Measurements from ENCODE around the gene ARHGEF17.

ARHGEF17 gene

DNA sequence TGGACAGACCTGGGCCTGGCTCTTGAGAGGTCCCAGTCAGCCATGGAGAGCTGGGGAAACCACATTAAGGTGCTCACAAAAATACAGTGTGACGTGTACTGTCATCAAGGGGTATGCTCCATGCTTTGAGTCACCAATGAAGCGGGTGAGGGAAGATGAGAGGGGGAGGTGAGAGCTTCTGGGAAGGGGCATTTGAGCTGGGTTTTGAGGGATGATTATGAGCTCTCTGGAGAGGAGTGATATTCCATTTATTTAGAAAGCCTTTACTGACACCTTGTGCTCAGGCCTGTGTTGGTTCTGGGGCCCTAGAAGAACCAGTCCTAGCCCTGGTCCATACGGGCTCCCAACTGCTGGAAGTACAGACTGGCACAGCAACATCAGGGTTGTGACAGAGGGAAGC, 10.4 kb upstream of the ARHGEF17 start:
- DNase-seq (ENCODE audit: low read depth): no peak
- H3K4me3 ChIP-seq (ENCODE audit: low read depth, low read length): no peak overlapping the region
- TF ChIP-seq, protein P1, sequence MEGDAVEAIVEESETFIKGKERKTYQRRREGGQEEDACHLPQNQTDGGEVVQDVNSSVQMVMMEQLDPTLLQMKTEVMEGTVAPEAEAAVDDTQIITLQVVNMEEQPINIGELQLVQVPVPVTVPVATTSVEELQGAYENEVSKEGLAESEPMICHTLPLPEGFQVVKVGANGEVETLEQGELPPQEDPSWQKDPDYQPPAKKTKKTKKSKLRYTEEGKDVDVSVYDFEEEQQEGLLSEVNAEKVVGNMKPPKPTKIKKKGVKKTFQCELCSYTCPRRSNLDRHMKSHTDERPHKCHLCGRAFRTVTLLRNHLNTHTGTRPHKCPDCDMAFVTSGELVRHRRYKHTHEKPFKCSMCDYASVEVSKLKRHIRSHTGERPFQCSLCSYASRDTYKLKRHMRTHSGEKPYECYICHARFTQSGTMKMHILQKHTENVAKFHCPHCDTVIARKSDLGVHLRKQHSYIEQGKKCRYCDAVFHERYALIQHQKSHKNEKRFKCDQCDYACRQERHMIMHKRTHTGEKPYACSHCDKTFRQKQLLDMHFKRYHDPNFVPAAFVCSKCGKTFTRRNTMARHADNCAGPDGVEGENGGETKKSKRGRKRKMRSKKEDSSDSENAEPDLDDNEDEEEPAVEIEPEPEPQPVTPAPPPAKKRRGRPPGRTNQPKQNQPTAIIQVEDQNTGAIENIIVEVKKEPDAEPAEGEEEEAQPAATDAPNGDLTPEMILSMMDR (IDR thresholded peaks at IDR 0.05; ENCODE audit: low read depth, low read length, missing control alignments): no peak

- no peak for DNase-seq (ENCODE audit: low read depth)
Measured at GRCh38 chr11:73298233-73298632, 9.8 kb upstream of the ARHGEF17 start.

GRCh38 chr11:73299751-73300150, 8.3 kb upstream of the ARHGEF17 start:
- TF ChIP-seq, protein P1 (IDR thresholded peaks at IDR 0.05; ENCODE audit: low read depth, low read length, missing control alignments): no peak
- no peak overlapping the region for H3K4me3 ChIP-seq (ENCODE audit: low read depth, low read length)
- DNase-seq (ENCODE audit: low read depth): no peak

More at GRCh38 chr11:73298233-73298632, 9.8 kb upstream of the ARHGEF17 start:
- no peak overlapping the region for H3K4me3 ChIP-seq (ENCODE audit: low read depth, low read length)
- TF ChIP-seq, protein P1 (IDR thresholded peaks at IDR 0.05; ENCODE audit: low read depth, low read length, missing control alignments): no peak

GRCh38 chr11:73306069-73306841, 1.8 kb upstream of the ARHGEF17 start:
- no peak overlapping the region for H3K4me3 ChIP-seq (ENCODE audit: low read depth, low read length)
- no peak for DNase-seq (ENCODE audit: low read depth)
- TF ChIP-seq, protein P1 (IDR thresholded peaks at IDR 0.05; ENCODE audit: low read depth, low read length, missing control alignments): peak; percentile 18

GRCh38 chr11:73306977-73307322, 1.1 kb upstream of the ARHGEF17 start:
- peak overlapping the region; percentile 77 for H3K4me3 ChIP-seq (ENCODE audit: low read depth, low read length)
- DNase-seq (ENCODE audit: low read depth): no peak
- TF ChIP-seq, protein P1 (IDR thresholded peaks at IDR 0.05; ENCODE audit: low read depth, low read length, missing control alignments): no peak

- TF ChIP-seq, protein P1 (IDR thresholded peaks at IDR 0.05; ENCODE audit: low read depth, low read length, missing control alignments): peak; percentile 82
- H3K4me3 ChIP-seq (ENCODE audit: low read depth, low read length): peak overlapping the region; percentile 77
- peak; percentile 72 for DNase-seq (ENCODE audit: low read depth)
Measured at GRCh38 chr11:73307323-73308002, 613 bp upstream of the ARHGEF17 start.

All from GM12864 (cell line).